ENCODE data around the gene PPARG. TPM values are rescaled to one million over a fixed set of nuclear protein-coding genes. Genes with fewer than 3 reads are reported as not detected.

PPARG gene
- polyA plus RNA-seq, 1 donor (not counting 4 experiments of a cell fraction or from before 2014, with no cell fraction given), result 3.1 TPM

DNA sequence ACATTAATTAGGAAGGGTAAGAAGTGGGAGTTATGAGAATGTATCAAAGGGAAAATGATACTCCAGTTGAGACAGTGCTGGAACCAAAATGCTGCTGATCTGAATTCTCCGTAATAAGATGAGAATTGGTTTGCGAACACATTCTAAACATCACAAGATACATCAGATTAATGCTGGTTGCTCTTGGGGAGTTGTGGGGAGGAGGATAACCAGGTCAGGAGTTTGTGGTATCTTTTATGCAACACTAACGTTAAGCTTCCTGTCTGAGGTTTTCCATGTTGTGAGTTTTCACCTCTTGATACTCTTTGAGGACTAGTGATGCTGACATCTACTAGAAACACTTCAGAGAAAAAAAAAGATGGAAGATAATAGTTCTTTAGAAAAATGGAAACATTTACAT is 47.2 kb downstream of the PPARG start:
- DNase-seq (ENCODE audit: low read depth, low spot score) (no peak), FAIRE-seq (no peak)
- H3K9ac ChIP-seq (ENCODE audit: control insufficient read depth, extremely low read depth, insufficient read depth, low read length), result no peak overlapping the region
- no peak overlapping the region for H3K27ac ChIP-seq (ENCODE audit: control insufficient read depth, insufficient read depth, low read length)
- no peaks in the 10 kb centered on the region for H3K27me3 ChIP-seq (ENCODE audit: control insufficient read depth, extremely low read depth, insufficient read depth, low read length)
- H3K4me3 ChIP-seq (ENCODE audit: control insufficient read depth in 2 of 3, extremely low read depth in 1 of 3, insufficient read depth in 2 of 3, low read depth in 1 of 3, low read length in 3 of 3), result no peak overlapping the region
- no peaks in the 10 kb centered on the region for H4K20me1 ChIP-seq (ENCODE audit: control insufficient read depth, extremely low read depth, insufficient read depth, low read length)
- no peak overlapping the region for H2AFZ ChIP-seq (ENCODE audit: control insufficient read depth, low read length)
- no peaks in the 10 kb centered on the region for H3K9me3 ChIP-seq (ENCODE audit: control insufficient read depth, low read depth, low read length)
- dilution Hi-C loops (cut with MboI; ENCODE audit: extremely low pct_ligation_motif_present, low sequenced_read_pairs), result no loop called here
- H3K9me1 ChIP-seq (ENCODE audit: control insufficient read depth, extremely low read depth, insufficient read depth, low read length), result no peaks in the 10 kb centered on the region
- TF ChIP-seq EZH2 (IDR thresholded peaks at IDR 0.05; ENCODE audit: low read length), result no peak
- TF ChIP-seq, protein P1, sequence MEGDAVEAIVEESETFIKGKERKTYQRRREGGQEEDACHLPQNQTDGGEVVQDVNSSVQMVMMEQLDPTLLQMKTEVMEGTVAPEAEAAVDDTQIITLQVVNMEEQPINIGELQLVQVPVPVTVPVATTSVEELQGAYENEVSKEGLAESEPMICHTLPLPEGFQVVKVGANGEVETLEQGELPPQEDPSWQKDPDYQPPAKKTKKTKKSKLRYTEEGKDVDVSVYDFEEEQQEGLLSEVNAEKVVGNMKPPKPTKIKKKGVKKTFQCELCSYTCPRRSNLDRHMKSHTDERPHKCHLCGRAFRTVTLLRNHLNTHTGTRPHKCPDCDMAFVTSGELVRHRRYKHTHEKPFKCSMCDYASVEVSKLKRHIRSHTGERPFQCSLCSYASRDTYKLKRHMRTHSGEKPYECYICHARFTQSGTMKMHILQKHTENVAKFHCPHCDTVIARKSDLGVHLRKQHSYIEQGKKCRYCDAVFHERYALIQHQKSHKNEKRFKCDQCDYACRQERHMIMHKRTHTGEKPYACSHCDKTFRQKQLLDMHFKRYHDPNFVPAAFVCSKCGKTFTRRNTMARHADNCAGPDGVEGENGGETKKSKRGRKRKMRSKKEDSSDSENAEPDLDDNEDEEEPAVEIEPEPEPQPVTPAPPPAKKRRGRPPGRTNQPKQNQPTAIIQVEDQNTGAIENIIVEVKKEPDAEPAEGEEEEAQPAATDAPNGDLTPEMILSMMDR (optimal IDR thresholded peaks at IDR 0.05 in 1 of 3, IDR thresholded peaks at IDR 0.05 in 1 of 3, conservative IDR thresholded peaks at IDR 0.05 in 1 of 3; ENCODE audit: extremely low read depth in 1 of 3, insufficient read depth in 2 of 3, low read length in 3 of 3), result no peak
- no peaks in the 10 kb centered on the region for H3K36me3 ChIP-seq (ENCODE audit: control insufficient read depth in 2 of 2, extremely low read depth in 1 of 2, insufficient read depth in 2 of 2, low read length in 2 of 2)
- H3K4me2 ChIP-seq (ENCODE audit: control insufficient read depth, extremely low read depth, insufficient read depth, low read depth, low read length), result no peak overlapping the region
- H3K79me2 ChIP-seq (ENCODE audit: control insufficient read depth, insufficient read depth, low read length), result no peaks in the 10 kb centered on the region
- no peaks in the 10 kb centered on the region for H3K4me1 ChIP-seq (ENCODE audit: control insufficient read depth, extremely low read depth, insufficient read depth, low read length)

DNA sequence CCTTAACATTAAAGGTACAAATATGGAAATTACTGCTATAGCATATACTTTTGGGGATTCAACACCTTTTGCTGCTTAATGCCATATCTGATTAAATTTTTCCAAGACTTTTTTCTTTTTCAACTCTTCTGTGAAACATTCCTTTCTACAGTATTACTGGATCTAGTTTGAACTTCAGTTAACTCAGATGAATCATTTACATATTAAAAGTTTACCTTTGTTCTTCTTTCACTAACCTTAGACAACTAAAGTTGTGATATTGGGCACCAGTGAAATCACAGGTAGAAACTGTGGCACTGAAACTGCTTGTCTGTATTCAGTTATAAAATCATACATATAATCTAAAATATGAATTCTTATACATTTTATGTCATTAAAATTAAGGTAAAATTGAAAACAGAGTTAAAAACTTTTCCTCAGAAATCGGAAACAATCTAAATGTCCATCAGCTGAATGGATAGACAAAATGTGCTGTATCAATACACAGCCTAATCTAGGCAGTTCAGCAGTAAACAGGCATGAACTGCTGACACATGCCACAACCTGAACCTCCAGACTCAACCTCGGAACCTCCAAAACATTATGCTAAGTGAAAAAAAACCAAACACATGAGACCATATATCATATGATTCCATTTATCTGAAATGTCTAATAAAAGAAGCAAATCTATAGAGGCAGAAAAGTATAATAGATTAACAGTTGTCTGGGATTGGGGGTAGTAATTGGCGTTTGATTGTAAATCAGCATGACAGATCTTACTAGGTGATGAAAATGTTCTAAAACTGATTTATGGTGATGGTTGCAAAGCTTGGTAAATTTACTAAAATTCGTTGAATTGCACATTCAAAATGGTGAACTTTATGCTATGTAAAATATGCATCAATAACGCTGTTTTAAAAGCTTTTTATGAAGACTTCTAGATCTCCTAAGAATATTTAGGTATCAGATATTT is 50.0 kb downstream of the PPARG start:
- no peaks in the 10 kb centered on the region for H3K9me1 ChIP-seq (ENCODE audit: control insufficient read depth, extremely low read depth, insufficient read depth, low read length)
- H2AFZ ChIP-seq (ENCODE audit: control insufficient read depth, low read length), result no peak overlapping the region
- H3K9ac ChIP-seq (ENCODE audit: control insufficient read depth, extremely low read depth, insufficient read depth, low read length), result no peak overlapping the region
- H3K27ac ChIP-seq (ENCODE audit: control insufficient read depth, insufficient read depth, low read length), result no peak overlapping the region
- H3K27me3 ChIP-seq (ENCODE audit: control insufficient read depth, extremely low read depth, insufficient read depth, low read length), result no peaks in the 10 kb centered on the region
- H3K9me3 ChIP-seq (ENCODE audit: control insufficient read depth, low read depth, low read length), result no peaks in the 10 kb centered on the region
- DNase-seq (ENCODE audit: low read depth, low spot score) (no peak), FAIRE-seq (no peak)
- no peaks in the 10 kb centered on the region for H3K79me2 ChIP-seq (ENCODE audit: control insufficient read depth, insufficient read depth, low read length)
- H3K4me1 ChIP-seq (ENCODE audit: control insufficient read depth, extremely low read depth, insufficient read depth, low read length), result no peaks in the 10 kb centered on the region
- no peak overlapping the region for H3K4me2 ChIP-seq (ENCODE audit: control insufficient read depth, extremely low read depth, insufficient read depth, low read depth, low read length)
- H3K36me3 ChIP-seq (ENCODE audit: control insufficient read depth in 2 of 2, extremely low read depth in 1 of 2, insufficient read depth in 2 of 2, low read length in 2 of 2), result no peaks in the 10 kb centered on the region
- H3K4me3 ChIP-seq (ENCODE audit: control insufficient read depth in 2 of 3, extremely low read depth in 1 of 3, insufficient read depth in 2 of 3, low read depth in 1 of 3, low read length in 3 of 3), result no peak overlapping the region
- no peaks in the 10 kb centered on the region for H4K20me1 ChIP-seq (ENCODE audit: control insufficient read depth, extremely low read depth, insufficient read depth, low read length)
- TF ChIP-seq, protein P1 (optimal IDR thresholded peaks at IDR 0.05 in 1 of 3, IDR thresholded peaks at IDR 0.05 in 1 of 3, conservative IDR thresholded peaks at IDR 0.05 in 1 of 3; ENCODE audit: extremely low read depth in 1 of 3, insufficient read depth in 2 of 3, low read length in 3 of 3), result no peak
- TF ChIP-seq EZH2 (IDR thresholded peaks at IDR 0.05; ENCODE audit: low read length), result no peak
- dilution Hi-C loops (cut with MboI; ENCODE audit: extremely low pct_ligation_motif_present, low sequenced_read_pairs), result no loop called here
